Anterior cingulate cortex (tissue), 58 donors: ENCODE results near the gene PAX6.

Source experiments
- DNase-seq, 58 donors: peaks; one replicate each; lab custom pipeline; 2025; lab: John Stamatoyannopoulos, UW

The PAX6 gene

GRCh38 chr11:31822927-31823643, 12.0 kb upstream of the PAX6 start:
- no peak for DNase-seq

- no peak for DNase-seq
Measured at GRCh38 chr11:31822175-31822926, 11.2 kb upstream of the PAX6 start.

GRCh38 chr11:31821766-31822165, 10.6 kb upstream of the PAX6 start:
- no peak for DNase-seq

GRCh38 chr11:31821235-31821764, 10.2 kb upstream of the PAX6 start:
- DNase-seq: no peak

- no peak for DNase-seq
Measured at GRCh38 chr11:31820438-31820818, 9.3 kb upstream of the PAX6 start.

GRCh38 chr11:31819621-31820437, 8.7 kb upstream of the PAX6 start:
- DNase-seq: no peak

GRCh38 chr11:31818874-31819331, 7.8 kb upstream of the PAX6 start:
- no peak for DNase-seq

- no peak for DNase-seq
Measured at GRCh38 chr11:31818425-31818755, 7.3 kb upstream of the PAX6 start.

- peak in 26 of 58 donors; percentile 22 to 71 (median 57) for DNase-seq
Measured at GRCh38 chr11:31817621-31818424, 6.7 kb upstream of the PAX6 start.

- no peak for DNase-seq
Measured at GRCh38 chr11:31817054-31817620, 6.0 kb upstream of the PAX6 start.

GRCh38 chr11:31816468-31817053, 5.4 kb upstream of the PAX6 start:
- DNase-seq: no peak

- peak in 1 of 58 donors; percentile 26 for DNase-seq
Measured at GRCh38 chr11:31815711-31816467, 4.8 kb upstream of the PAX6 start.

GRCh38 chr11:31814176-31814868, 3.2 kb upstream of the PAX6 start:
- DNase-seq: peak in 5 of 58 donors; percentile 18 to 64 (median 62)

GRCh38 chr11:31813391-31814175, 2.5 kb upstream of the PAX6 start:
- peak in 6 of 58 donors; percentile 24 to 63 (median 46) for DNase-seq

- DNase-seq: peak in 2 of 58 donors; percentile 37 to 43
Measured at GRCh38 chr11:31812383-31813381, 1.6 kb upstream of the PAX6 start.
